ENCODE data around the gene CGB1.
"Not testable (repeated sequence)": the region's sequence is repeated elsewhere in the genome, so short reads cannot be mapped to it uniquely, and the experiment has no call there.

CGB1 gene

DNA sequence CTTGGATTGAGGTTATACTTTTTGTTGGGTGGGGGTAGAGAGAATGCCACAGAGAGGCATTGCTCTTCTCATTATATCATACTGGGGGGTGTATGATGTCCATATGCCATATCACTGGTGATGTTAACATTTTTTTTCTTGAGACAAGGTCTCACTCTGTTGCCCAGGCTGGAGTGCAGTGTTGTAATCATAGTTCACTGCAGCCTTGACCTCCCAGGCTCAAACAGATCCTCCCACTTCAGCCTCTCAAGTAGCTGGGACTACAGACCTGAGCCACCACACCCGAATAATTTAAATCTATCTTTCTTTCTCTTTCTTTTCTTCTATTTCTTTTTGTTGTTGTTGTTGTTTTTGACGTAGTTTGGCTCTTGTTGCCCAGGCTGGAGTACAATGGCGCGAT, 43.7 kb upstream of the CGB1 start:
- TF ChIP-seq, protein P1, sequence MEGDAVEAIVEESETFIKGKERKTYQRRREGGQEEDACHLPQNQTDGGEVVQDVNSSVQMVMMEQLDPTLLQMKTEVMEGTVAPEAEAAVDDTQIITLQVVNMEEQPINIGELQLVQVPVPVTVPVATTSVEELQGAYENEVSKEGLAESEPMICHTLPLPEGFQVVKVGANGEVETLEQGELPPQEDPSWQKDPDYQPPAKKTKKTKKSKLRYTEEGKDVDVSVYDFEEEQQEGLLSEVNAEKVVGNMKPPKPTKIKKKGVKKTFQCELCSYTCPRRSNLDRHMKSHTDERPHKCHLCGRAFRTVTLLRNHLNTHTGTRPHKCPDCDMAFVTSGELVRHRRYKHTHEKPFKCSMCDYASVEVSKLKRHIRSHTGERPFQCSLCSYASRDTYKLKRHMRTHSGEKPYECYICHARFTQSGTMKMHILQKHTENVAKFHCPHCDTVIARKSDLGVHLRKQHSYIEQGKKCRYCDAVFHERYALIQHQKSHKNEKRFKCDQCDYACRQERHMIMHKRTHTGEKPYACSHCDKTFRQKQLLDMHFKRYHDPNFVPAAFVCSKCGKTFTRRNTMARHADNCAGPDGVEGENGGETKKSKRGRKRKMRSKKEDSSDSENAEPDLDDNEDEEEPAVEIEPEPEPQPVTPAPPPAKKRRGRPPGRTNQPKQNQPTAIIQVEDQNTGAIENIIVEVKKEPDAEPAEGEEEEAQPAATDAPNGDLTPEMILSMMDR (conservative IDR thresholded peaks at IDR 0.05; ENCODE audit: control insufficient read depth, insufficient read depth, low read depth, low read length) = no peak
- no peak for DNase-seq (ENCODE audit: low read depth)
- no peak overlapping the region for H3K4me3 ChIP-seq (ENCODE audit: control insufficient read depth, low read depth, low read length)

- DNase-seq (ENCODE audit: low read depth) = peak; percentile 64
- TF ChIP-seq, protein P1 (conservative IDR thresholded peaks at IDR 0.05; ENCODE audit: control insufficient read depth, insufficient read depth, low read depth, low read length) = peak; percentile 51
- H3K4me3 ChIP-seq (ENCODE audit: control insufficient read depth, low read depth, low read length) = not testable (repeated sequence)
Observed at GRCh38 chr19:49074869-49075268, 38.2 kb upstream of the CGB1 start.

DNA sequence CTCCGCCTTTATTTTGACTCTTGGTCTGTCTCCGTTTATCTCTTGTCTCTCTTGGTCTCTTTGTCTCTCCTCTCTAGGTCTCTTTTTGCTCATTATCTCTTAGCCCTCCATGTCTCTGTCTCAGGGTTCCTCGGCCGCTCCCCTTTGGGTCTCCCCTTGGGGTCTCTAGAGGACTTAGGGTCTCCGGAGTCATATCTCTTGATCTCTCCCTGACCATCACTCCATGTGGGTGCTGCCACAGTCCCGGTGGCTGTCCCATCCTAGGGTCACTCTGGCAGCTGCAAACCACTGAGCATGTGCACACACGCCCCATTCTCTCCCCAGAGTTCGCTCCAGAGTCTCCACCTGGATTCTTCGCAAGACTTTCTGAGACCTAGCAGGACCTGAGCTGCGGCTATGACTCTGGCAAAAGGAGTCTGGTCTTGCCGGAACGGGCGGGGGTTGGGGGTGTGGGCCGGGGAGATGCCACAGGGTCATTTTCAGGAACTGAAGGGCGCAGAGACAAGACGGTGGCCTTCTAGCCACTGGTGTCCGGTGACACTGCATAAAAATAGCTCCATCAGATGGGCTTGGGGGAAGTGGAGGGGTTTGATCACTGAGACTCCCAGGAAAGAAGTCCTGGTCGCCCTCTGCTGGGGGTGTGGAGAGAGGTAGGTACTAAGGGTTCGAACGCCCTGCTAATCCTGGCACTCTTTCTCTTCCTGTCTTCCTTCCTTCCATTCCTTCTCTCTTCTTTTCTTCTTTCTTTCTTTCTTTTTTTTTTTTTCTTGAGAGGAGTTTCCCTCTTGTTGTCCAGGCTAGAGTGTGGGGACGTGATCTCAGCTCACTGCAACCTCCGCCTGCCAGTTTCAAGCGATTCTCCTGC, 37.1 kb upstream of the CGB1 start:
- TF ChIP-seq, protein P1 (conservative IDR thresholded peaks at IDR 0.05; ENCODE audit: control insufficient read depth, insufficient read depth, low read depth, low read length) = peak; percentile 35
- peak; percentile 18 for DNase-seq (ENCODE audit: low read depth)
- H3K4me3 ChIP-seq (ENCODE audit: control insufficient read depth, low read depth, low read length) = no peak overlapping the region

DNA sequence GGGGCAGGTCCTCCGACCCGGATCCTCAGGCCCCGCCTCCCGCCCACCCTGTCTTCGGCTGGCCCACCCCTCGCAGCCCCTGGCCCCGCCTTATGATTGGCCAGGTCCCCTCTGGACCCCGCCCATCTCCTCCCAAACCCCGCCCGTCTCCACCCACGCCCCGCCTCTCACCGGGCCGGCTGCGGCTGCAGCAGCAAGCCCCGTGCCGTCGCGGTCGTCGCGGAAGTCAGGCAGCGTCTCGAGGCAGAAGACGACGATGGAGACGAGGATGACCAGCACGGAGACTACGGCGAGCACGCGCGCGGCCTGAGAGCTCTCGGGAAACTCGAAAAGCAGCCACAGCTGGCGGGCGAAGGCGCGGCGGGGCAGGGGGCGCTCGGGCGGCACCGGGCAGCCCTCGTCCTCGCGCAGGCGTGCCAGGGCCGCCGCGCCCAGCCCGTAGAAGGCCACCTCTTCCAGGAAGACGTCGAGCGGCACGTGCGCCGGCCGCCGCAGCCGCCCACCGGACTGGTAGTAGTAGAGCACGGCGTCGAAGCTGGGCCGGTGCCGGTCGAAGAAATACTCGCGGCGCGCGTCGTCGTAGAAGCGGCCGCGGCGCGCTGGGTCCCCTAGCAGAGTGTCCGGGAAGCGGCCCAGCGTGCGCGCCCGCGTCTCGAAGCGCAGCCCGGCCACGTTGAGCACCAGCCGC, 35.3 kb upstream of the CGB1 start:
- no peak for DNase-seq (ENCODE audit: low read depth)
- TF ChIP-seq, protein P1 (conservative IDR thresholded peaks at IDR 0.05; ENCODE audit: control insufficient read depth, insufficient read depth, low read depth, low read length) = no peak
- no peak overlapping the region for H3K4me3 ChIP-seq (ENCODE audit: control insufficient read depth, low read depth, low read length)

- DNase-seq (ENCODE audit: low read depth) = no peak
- TF ChIP-seq, protein P1 (conservative IDR thresholded peaks at IDR 0.05; ENCODE audit: control insufficient read depth, insufficient read depth, low read depth, low read length) = no peak
Observed at GRCh38 chr19:49070416-49070815, 33.7 kb upstream of the CGB1 start.

DNA sequence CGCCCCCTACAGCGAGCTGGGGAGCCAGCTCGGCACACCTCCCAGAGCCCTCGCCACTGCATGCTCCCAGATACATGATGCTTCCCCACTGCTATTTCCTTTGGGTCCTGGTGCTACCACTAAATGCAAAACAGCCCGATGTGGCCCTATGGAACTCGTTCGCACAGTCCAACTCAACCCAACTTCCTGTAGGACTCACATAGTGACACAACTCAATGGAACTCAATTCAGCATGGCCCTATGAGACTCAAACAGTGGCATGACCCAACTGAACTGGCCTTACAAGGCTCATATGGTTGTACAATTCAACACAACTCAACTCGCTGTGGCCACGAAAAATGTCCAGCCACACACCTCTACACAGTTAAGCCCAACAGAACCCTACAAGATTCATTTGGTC, 32.3 kb upstream of the CGB1 start:
- no peak for DNase-seq (ENCODE audit: low read depth)
- H3K4me3 ChIP-seq (ENCODE audit: control insufficient read depth, low read depth, low read length) = no peak overlapping the region
- TF ChIP-seq, protein P1 (conservative IDR thresholded peaks at IDR 0.05; ENCODE audit: control insufficient read depth, insufficient read depth, low read depth, low read length) = no peak

More at GRCh38 chr19:49070416-49070815, 33.7 kb upstream of the CGB1 start:
- no peak overlapping the region for H3K4me3 ChIP-seq (ENCODE audit: control insufficient read depth, low read depth, low read length)

Measured in fibroblast of mammary gland (primary cell).